ENCODE measurements around the gene ELOVL2. TPM values are rescaled to one million over a fixed set of nuclear protein-coding genes. Genes with fewer than 3 reads are reported as not detected.
"Not testable (repeated sequence)": the region's sequence is repeated elsewhere in the genome, so short reads cannot be mapped to it uniquely, and the experiment has no call there.

Gene ELOVL2
- total RNA-seq, 1 donor: not detected

GRCh38 chr6:11018225-11018624, 25.9 kb downstream of the ELOVL2 start:
- Histone ChIP-seq H3K4me3 (ENCODE audit: low read length) (no peak overlapping the region), H3K27me3 (ENCODE audit: insufficient read depth, low read length) (peaks cover 11% of the 10 kb centered on the region), H3K9me3 (ENCODE audit: low read depth, low read length) (no peaks in the 10 kb centered on the region), H3K4me1 (ENCODE audit: insufficient read depth, low read length) (no peaks in the 10 kb centered on the region)

GRCh38 chr6:11017090-11017489, 27.0 kb downstream of the ELOVL2 start:
- H3K4me1 ChIP-seq (ENCODE audit: insufficient read depth, low read length): no peaks in the 10 kb centered on the region
- H3K4me3 ChIP-seq (ENCODE audit: low read length): no peak overlapping the region
- H3K9me3 ChIP-seq (ENCODE audit: low read depth, low read length): no peaks in the 10 kb centered on the region
- peaks cover 14% of the 10 kb centered on the region for H3K27me3 ChIP-seq (ENCODE audit: insufficient read depth, low read length)

DNA sequence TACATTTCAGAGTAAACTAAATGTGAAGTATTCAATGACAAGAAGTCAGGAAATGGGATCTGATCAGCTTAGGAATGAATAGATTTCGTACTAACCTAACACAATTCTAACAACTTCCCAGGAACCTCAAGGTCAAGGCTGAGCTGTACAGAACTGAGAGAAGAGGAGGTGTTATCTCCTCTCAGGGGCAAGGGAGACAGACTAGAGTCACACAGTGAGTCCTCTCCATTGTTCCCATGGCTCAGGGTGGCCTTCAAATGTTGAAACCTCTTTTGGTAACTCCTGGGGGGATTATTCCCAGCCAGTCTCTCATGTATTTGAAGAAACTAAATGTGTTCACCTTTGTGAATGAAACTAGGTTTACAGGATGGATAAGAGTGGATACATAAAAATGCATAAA, 27.7 kb downstream of the ELOVL2 start:
- no peaks in the 10 kb centered on the region for H3K9me3 ChIP-seq (ENCODE audit: low read depth, low read length)
- peaks cover 11% of the 10 kb centered on the region for H3K27me3 ChIP-seq (ENCODE audit: insufficient read depth, low read length)

GRCh38 chr6:11015102-11015501, 29.0 kb downstream of the ELOVL2 start:
- no peaks in the 10 kb centered on the region for H3K4me1 ChIP-seq (ENCODE audit: insufficient read depth, low read length)

More for the DNA sequence above, 27.7 kb downstream of the ELOVL2 start:
- Histone ChIP-seq H3K4me3 (ENCODE audit: low read length) (no peak overlapping the region), H3K4me1 (ENCODE audit: insufficient read depth, low read length) (no peaks in the 10 kb centered on the region)

GRCh38 chr6:11013721-11014070, 30.4 kb downstream of the ELOVL2 start:
- peaks cover 4% of the 10 kb centered on the region for H3K27me3 ChIP-seq (ENCODE audit: insufficient read depth, low read length)
- H3K4me1 ChIP-seq (ENCODE audit: insufficient read depth, low read length): no peaks in the 10 kb centered on the region
- no peak overlapping the region for H3K4me3 ChIP-seq (ENCODE audit: low read length)

More at GRCh38 chr6:11015102-11015501, 29.0 kb downstream of the ELOVL2 start:
- peaks cover 4% of the 10 kb centered on the region for H3K27me3 ChIP-seq (ENCODE audit: insufficient read depth, low read length)
- H3K4me3 ChIP-seq (ENCODE audit: low read length): no peak overlapping the region
- no peaks in the 10 kb centered on the region for H3K9me3 ChIP-seq (ENCODE audit: low read depth, low read length)

GRCh38 chr6:11012976-11013720, 31.0 kb downstream of the ELOVL2 start:
- no peaks in the 10 kb centered on the region for H3K4me1 ChIP-seq (ENCODE audit: insufficient read depth, low read length)
- peaks cover 4% of the 10 kb centered on the region for H3K27me3 ChIP-seq (ENCODE audit: insufficient read depth, low read length)
- no peak overlapping the region for H3K4me3 ChIP-seq (ENCODE audit: low read length)
- no peaks in the 10 kb centered on the region for H3K9me3 ChIP-seq (ENCODE audit: low read depth, low read length)

More at GRCh38 chr6:11013721-11014070, 30.4 kb downstream of the ELOVL2 start:
- H3K9me3 ChIP-seq (ENCODE audit: low read depth, low read length): no peaks in the 10 kb centered on the region

GRCh38 chr6:11012295-11012754, 31.8 kb downstream of the ELOVL2 start:
- no peak overlapping the region for H3K4me3 ChIP-seq (ENCODE audit: low read length)
- H3K27me3 ChIP-seq (ENCODE audit: insufficient read depth, low read length): peaks cover 4% of the 10 kb centered on the region
- H3K9me3 ChIP-seq (ENCODE audit: low read depth, low read length): no peaks in the 10 kb centered on the region
- H3K4me1 ChIP-seq (ENCODE audit: insufficient read depth, low read length): no peaks in the 10 kb centered on the region

DNA sequence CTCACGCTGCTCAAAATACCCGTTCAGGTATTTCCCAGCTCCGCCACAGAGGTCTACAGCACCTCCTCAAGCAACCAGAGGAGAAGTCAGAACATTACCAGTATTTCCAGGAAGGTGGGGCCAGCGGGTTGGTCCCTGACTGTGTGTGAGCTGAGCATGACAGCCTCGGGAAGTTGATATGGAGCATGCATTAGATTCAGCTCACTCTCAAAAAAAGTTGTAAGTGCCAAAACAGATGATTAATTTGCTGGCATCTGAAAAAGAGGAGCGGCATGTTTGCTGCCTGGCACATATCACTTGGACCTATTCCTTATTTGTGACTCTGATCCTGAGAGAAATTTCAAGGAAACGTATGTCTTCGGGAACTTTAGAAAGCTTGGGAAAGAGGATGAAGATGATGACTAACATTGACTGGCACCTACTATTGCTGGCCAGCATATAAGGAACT, 32.3 kb downstream of the ELOVL2 start:
- no peaks in the 10 kb centered on the region for H3K4me1 ChIP-seq (ENCODE audit: insufficient read depth, low read length)
- H3K4me3 ChIP-seq (ENCODE audit: low read length): no peak overlapping the region
- peaks cover 4% of the 10 kb centered on the region for H3K27me3 ChIP-seq (ENCODE audit: insufficient read depth, low read length)
- H3K9me3 ChIP-seq (ENCODE audit: low read depth, low read length): no peaks in the 10 kb centered on the region

DNA sequence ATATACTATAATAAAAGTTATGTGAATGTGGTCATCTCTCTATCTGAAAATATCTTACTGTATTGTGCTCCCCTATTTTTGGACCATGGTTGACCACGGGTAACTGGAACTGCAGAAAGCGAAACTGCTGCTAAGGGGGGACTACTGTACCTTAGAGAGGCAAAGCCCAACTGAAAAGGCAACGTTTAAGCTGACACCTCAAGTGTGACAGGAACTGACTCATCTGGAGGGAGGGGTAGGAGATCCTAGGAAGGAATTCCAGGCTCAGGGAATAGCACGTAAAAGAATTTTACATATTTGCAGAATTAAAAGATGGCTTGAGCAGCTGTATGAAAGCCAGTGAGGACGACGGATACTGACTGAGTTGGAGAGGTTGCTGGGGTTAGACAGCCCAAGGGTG, 34.8 kb downstream of the ELOVL2 start:
- Histone ChIP-seq H3K4me3 (ENCODE audit: low read length) (no peak overlapping the region), H3K4me1 (ENCODE audit: insufficient read depth, low read length) (no peaks in the 10 kb centered on the region), H3K9me3 (ENCODE audit: low read depth, low read length) (no peaks in the 10 kb centered on the region), H3K27me3 (ENCODE audit: insufficient read depth, low read length) (peaks cover 4% of the 10 kb centered on the region)

GRCh38 chr6:11008821-11009220, 35.3 kb downstream of the ELOVL2 start:
- H3K9me3 ChIP-seq (ENCODE audit: low read depth, low read length): no peaks in the 10 kb centered on the region
- H3K27me3 ChIP-seq (ENCODE audit: insufficient read depth, low read length): peaks cover 4% of the 10 kb centered on the region
- no peaks in the 10 kb centered on the region for H3K4me1 ChIP-seq (ENCODE audit: insufficient read depth, low read length)
- no peak overlapping the region for H3K4me3 ChIP-seq (ENCODE audit: low read length)

DNA sequence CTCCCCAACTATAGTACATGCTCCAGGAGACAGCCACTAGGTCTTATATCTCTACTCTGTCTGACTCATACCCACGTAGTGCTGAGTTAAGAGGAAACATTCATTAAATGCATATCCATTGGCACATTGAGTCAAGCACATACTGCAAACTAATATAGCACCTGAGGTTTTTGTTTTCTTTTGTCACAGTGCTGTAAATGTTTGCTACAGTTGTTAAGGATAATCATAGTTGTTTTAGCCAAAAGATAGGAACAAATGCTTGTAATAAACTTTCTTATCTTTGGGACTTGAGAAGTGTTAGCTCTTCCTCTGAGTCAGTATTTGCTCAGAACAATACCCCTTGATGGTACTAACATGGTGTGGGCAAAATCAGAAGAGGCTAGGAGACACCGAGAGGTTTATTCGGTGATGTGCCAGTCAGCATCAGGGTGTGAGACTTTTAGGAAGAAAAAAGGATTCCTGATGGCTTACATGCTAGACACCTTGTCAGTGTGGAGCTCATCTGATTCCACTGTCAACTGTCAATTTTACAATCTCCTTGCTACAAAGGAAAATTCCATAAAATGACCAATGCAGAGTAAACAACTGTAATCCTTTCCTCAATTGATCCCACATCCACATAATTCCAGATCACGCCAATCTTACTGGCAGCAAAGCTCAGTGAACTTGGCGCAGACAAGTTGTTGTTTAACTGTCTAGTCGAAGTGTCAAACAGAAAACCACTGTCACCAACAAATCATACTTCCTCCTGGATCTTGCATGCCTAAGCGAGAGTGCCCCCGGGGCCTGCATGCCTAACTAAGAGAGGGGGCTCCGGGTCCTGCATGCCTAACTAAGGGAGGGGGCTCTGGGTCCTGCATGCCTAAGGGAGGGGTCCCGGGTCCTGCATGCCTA, 36.1 kb downstream of the ELOVL2 start:
- H3K4me1 ChIP-seq (ENCODE audit: insufficient read depth, low read length): no peaks in the 10 kb centered on the region
- no peaks in the 10 kb centered on the region for H3K9me3 ChIP-seq (ENCODE audit: low read depth, low read length)
- H3K4me3 ChIP-seq (ENCODE audit: low read length): no peak overlapping the region
- peaks cover under 1% of the 10 kb centered on the region for H3K27me3 ChIP-seq (ENCODE audit: insufficient read depth, low read length)

- H3K27me3 ChIP-seq (ENCODE audit: insufficient read depth, low read length): peaks cover 5% of the 10 kb centered on the region
- no peaks in the 10 kb centered on the region for H3K4me1 ChIP-seq (ENCODE audit: insufficient read depth, low read length)
- H3K4me3 ChIP-seq (ENCODE audit: low read length): no peak overlapping the region
- H3K9me3 ChIP-seq (ENCODE audit: low read depth, low read length): no peaks in the 10 kb centered on the region
Observed at GRCh38 chr6:11006061-11006460, 38.0 kb downstream of the ELOVL2 start.

DNA sequence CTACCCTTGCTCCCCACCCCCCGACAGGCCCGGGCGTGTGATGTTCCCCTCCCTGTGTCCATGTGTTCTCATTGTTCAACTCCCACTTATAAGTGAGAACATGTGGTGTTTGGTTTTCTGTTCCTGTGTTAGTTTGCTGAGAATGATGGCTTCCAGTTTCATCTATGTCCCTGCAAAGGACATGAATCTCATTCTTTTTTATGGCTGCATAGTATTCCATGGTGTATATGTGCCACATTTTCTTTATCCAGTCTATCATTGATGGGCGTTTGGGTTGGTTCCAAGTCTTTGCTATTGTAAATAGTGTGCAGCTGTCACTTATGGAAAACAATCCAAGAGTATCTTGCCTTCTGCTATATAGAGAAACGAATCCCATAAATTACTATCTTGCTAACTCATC, 40.8 kb downstream of the ELOVL2 start:
- H3K27me3 ChIP-seq (ENCODE audit: insufficient read depth, low read length); H3K4me3 ChIP-seq (ENCODE audit: low read length); H3K9me3 ChIP-seq (ENCODE audit: low read depth, low read length); H3K4me1 ChIP-seq (ENCODE audit: insufficient read depth, low read length): not testable (repeated sequence)

DNA sequence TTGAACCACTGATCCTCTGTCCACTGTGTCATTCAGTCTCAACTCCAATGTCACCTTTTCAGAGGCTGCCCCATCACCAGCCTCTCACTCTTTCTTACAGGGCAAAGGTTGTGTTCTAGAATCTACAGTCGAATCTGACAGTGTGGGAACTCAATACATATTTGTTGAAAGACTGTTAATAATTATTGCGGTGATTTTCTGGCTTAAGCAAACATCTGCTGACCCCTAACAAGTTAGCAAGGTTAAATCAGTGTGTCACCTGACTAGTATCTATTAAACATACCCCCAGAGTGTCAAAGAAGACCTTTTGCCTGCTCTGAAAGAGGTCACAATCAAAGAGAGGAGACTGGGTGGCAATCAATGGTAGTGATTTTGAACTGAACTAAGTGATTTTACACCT, 41.9 kb downstream of the ELOVL2 start:
- peaks cover 5% of the 10 kb centered on the region for H3K27me3 ChIP-seq (ENCODE audit: insufficient read depth, low read length)
- no peaks in the 10 kb centered on the region for H3K9me3 ChIP-seq (ENCODE audit: low read depth, low read length)

DNA sequence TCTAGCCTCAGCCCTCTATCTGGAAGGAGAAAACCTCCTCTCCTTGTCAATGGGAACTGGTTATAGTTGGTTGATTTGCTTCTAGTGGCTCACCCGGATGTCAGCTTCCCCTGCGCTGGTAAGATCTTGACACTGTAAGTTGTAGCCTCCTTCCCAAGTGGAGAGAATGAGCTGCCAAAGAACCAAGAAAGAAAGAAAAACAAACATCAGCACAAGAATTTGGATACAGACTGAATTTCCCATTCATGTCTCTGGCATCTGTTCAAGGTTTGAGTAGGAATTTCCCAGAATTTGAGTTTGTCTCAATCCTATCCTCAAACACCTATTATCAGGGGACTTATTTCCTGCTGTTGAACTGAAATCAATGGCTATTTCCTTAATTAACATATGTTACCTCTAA, 44.1 kb downstream of the ELOVL2 start:
- peaks cover 5% of the 10 kb centered on the region for H3K27me3 ChIP-seq (ENCODE audit: insufficient read depth, low read length)
- no peak overlapping the region for H3K4me3 ChIP-seq (ENCODE audit: low read length)
- no peaks in the 10 kb centered on the region for H3K9me3 ChIP-seq (ENCODE audit: low read depth, low read length)
- no peaks in the 10 kb centered on the region for H3K4me1 ChIP-seq (ENCODE audit: insufficient read depth, low read length)

More for the DNA sequence above, 41.9 kb downstream of the ELOVL2 start:
- H3K4me1 ChIP-seq (ENCODE audit: insufficient read depth, low read length): no peaks in the 10 kb centered on the region
- no peak overlapping the region for H3K4me3 ChIP-seq (ENCODE audit: low read length)

Data from mononuclear cell (primary cell).